GM19395 (cell line): ENCODE results near the gene LHX2.

Experiments used
- ATAC-seq: cut with Tn5 transposase; IDR thresholded peaks from one replicate; pipeline ENCODE4 v1.9.1; 2021; ENCODE audit warnings: mild to moderate bottlenecking, moderate library complexity; ENCODE audit not compliant: unreplicated experiment

Gene LHX2

DNA sequence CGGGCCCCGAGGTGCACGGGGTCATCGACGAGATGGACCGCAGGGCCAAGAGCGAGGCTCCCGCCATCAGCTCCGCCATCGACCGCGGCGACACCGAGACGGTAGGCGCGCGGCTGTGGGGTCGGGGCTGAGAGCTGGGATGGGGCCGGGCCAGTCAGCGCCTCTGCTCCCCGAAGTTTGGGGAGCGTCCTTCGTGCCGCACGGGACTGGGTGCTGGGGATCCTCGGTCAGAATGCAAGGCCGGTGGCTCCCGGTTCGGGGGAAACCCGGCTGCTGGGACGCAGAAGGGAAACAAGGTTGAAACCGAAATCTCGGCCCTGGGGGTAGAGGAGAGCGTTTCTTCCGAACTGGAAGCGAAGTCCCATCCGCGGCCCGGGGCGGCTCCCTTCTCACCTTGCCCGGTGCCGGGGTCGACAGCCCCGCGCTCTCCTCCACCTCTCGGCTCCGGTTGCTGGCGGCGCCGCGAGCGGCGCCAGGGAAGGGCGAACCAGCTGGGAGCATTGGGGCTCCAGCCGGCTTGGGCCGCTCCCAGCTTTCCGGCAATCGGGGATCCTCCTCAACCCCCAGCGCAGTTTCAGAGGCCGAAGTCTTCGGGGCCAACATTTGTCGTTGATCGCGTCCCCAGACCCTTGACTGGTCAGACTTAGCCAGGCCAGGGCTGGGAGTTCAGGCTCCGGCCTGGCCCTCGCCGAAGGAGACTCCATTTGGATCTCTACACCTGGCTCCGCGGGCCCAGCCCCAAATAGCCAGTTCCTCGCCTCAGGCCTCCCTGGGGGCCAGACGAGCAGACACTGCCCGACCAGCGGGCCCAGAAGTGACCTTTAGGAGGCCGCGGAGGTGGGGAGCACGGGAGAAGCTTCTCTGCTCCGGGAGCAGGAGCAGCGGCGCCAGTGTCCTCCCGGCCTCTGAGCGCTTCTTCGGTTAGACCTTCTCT, 1.1 kb downstream of the LHX2 start:
- ATAC-seq, result no peak

GRCh38 chr9:124013309-124014210, 2.0 kb downstream of the LHX2 start:
- no peak for ATAC-seq

GRCh38 chr9:124014211-124014955, 2.8 kb downstream of the LHX2 start:
- ATAC-seq, result no peak

DNA sequence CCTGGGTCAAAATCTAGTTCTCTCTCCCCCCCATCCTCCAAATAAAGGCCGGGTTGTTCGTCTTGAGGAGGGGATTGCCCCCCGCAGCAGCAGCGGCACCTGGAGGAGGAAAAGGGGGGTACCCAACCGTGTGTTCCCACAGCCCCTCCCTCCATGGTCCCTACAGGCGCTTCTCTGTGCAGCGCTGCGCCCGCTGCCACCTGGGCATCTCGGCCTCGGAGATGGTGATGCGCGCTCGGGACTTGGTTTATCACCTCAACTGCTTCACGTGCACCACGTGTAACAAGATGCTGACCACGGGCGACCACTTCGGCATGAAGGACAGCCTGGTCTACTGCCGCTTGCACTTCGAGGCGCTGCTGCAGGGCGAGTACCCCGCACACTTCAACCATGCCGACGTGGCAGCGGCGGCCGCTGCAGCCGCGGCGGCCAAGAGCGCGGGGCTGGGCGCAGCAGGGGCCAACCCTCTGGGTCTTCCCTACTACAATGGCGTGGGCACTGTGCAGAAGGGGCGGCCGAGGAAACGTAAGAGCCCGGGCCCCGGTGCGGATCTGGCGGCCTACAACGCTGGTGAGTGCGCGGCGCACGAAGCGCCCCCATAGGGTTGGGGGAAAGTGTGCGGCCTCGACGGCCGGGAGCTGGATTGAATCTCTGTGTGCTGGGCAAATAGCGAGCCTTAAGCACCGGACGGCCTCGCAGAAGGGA, 3.5 kb downstream of the LHX2 start:
- no peak for ATAC-seq

DNA sequence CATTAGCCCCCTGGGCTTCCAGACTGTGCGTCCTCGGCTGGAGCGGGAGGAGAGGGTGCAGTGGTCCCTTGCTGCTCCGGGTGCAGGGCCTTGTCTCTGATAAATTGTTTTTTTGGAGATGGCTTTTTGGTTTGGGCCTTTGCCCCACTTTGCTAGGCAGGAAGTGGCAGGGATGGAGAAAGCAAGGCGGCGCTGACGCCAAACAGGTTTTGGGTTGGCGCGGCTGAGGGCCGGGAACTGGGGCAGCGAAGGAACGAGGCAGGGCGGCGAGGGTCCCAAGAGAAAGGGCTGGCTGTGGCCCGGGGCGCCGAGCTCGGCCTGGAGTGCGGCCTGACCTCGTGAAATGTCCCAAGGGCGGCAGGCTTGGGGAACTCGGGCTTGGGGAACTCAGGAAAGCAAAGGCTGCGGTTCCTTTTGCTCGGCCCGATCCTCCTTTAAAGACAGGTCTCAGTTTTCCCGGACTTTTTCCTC, 4.1 kb downstream of the LHX2 start:
- ATAC-seq, result no peak

GRCh38 chr9:124016175-124017050, 4.8 kb downstream of the LHX2 start:
- ATAC-seq, result no peak

DNA sequence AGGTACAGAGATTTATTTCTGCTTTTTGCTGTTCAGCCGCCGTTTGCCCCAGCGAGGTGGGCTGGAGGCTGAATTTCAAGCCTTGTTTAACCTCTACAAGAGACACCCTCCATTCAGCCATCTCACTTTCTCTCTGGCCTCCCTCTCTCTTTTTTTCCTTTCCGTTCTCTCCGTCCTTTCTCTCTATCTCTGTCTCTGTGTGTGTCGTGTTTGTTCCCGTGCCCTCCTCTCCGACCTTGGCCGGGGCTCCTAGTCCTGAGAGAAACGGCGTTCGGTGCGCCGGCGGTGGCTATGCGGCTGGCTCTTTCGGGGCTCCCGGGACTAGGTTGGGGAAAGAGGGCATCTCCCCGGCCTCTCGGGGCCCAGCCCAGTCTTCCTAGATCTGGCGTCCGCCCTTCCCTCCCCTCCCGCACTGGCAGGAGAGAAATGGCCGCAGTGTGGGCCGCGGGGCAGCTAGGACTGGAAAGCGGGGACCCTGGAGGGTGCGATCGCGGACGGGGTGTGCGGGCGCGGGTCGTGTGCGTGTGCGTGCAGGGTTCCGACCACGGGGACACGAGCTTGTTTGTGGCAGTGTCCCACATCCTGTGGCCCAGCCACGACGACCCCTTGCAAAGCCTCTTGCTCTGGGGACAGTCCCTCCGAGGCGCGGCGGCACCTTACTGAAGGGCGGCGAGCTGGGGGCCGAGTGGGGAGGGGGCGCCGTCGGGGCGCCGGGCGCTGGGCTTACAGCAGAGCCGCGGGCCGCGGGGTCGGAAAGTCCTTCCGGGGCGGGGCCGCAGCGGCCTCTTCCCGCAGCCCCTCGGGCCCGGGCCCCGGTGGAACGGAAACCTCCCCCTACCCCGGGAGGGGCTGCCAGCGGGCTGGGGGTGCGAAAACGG, 5.7 kb downstream of the LHX2 start:
- ATAC-seq, result no peak

- no peak for ATAC-seq
Measured at GRCh38 chr9:124017929-124018729, 6.6 kb downstream of the LHX2 start.

GRCh38 chr9:124018730-124019697, 7.4 kb downstream of the LHX2 start:
- ATAC-seq, result no peak

DNA sequence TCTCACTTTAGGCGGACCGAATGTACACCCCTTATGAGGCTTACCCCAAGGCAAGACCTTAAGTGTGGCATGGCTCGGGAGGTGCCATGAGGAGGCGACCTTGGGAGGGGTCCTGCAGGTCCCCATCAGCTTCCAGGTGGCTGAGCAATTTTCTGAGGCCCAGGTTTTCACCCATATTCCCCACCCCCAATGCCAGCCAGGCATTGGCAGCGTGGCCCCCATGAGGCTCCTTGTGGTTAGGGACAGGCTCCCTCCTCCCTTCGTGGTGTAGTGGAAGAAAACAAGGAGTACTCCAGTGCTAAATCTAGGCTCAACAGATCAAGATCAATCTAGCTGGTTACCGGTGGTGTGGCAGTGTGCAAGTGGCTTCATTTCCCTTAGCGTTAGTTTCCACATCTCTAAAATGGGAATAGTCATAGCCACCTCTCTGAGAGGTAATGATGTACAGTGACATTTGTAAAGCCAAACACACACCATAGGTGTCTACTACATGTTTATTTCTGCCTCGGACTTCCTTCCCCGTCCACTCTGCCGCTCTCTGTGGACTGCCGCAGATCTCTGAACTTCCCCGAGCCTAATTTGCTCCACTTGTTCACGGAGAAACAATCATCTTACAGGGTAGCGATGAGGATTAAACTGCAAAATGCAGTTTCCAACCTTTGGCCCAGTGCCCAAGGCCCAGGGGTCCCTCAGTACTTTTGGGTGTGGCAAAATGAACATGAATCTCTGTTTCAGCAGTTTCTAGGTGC, 8.4 kb downstream of the LHX2 start:
- ATAC-seq, result no peak

GRCh38 chr9:124020520-124021384, 9.2 kb downstream of the LHX2 start:
- ATAC-seq, result no peak

- no peak for ATAC-seq
Measured at GRCh38 chr9:124021385-124021769, 9.8 kb downstream of the LHX2 start.

DNA sequence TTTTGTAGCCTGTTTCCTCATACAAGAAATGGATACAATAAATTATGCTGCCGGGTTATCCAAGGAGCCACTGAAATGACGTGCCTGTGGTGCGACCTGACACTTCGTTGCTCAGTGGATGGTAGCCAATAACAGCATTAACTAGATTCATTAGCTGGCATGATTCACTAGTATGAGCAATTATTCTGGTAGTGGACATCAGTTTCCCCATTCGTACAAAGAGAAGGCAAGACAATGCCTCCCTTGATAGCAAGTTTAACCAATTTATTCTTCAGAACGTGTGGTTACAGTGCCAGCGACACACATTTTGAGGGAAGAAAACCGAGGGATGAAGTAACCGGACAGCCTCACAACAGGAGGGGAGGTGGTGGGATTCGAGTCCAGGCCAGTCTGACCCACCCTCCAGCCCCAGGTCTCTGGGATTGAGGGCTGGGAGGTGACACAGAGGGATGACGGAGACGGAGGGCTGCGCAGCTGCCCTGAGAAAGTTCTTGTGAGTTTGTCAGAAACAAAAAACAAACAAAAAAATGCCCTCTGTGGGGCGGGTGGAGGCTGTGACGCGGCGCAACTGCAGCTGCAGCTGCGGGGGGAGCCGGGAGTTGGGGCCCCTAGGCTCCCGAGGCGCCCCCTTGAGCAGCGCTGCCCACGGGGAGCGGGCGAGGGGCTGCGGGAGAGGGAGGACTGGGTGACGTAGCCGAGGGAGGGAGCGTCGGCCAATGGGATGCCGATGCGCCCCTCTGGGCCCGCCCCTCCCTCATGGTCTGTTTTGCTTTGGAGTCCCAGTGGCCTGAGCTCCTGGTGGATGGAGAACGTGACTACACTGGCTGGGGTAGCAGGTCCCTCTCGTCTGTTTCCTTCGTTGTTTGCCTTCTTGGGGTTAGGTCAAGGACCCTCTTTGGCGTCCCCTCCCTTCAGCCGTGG, 10.9 kb downstream of the LHX2 start:
- ATAC-seq, result no peak

GRCh38 chr9:124024107-124024506, 12.5 kb downstream of the LHX2 start:
- ATAC-seq, result no peak
